H1 (cell line): ENCODE measurements around the gene LRRTM3. TPM values are rescaled to one million over a fixed set of nuclear protein-coding genes. Genes with fewer than 3 reads are reported as not detected.

Source experiments
- CHD7 ChIP-seq: fragments of 300-600 bp; sonication (generic); IDR thresholded peaks from 2 replicates; pipeline ENCODE4 v1.7.1; 2012; ENCODE audit warnings: low read length, moderate library complexity, mild to moderate bottlenecking, inconsistent platforms; ENCODE audit not compliant: insufficient replicate concordance
- EZH2 ChIP-seq: fragments of 200-600 bp; sonication (generic); IDR thresholded peaks from 2 replicates; pipeline ENCODE4 v1.7.1; 2012; ENCODE audit warnings: low read depth, mild to moderate bottlenecking, moderate library complexity, low read length, inconsistent platforms; ENCODE audit not compliant: severe bottlenecking
- SP4 ChIP-seq: IDR thresholded peaks from 2 replicates; pipeline ENCODE4 v1.6.1; 2012; ENCODE audit warnings: low read length, inconsistent platforms
- polyA plus RNA-seq, 7 experiments: library from polyadenylated mRNA; depleted of rRNA in 3 of 7; stranded (reverse) in 5 of 7; unstranded in 2 of 7; fragments of >200 nt in 5 of 7; fragments of 200-250 nt in 2 of 7; gene quantifications; 1 replicate in 5 of 7; 2 replicates in 1 of 7; 4 replicates in 1 of 7; pipeline versions ENCODE4 v1.2.1 to v1.2.3, GENCODE V29; 2011 to 2013; ENCODE audit warnings: missing spikeins in 2 of 7, mixed read lengths in 2 of 7
- total RNA-seq: library from RNA; stranded (reverse); fragmentation: NEBNext Ultra II Directional; extraction: Animal tissue kit (Norgen Biotek cat#: 25700); gene quantifications from 2 replicates; pipeline ENCODE4 v1.2.1, GENCODE V29; 2021

The LRRTM3 gene
- total and polyA plus RNA-seq, 2 of the 8 experiments (the other 6 are each of a cell fraction or from before 2014, with no cell fraction given), result 0.33 to 0.48 TPM

GRCh38 chr10:66931949-66932343, 6.1 kb downstream of the LRRTM3 start (continued):
- TF ChIP-seq CHD7 (no peak), SP4 (no peak), EZH2 (no peak)
- TF ChIP-seq, all 59 proteins: peak for 0
